HG03025 (cell line): ENCODE results near the gene TAS2R41.

Experiments
- ATAC-seq: cut with Tn5 transposase; IDR thresholded peaks from one replicate; pipeline ENCODE4 v1.9.1; 2021; ENCODE audit warnings: mild to moderate bottlenecking, moderate library complexity; ENCODE audit not compliant: unreplicated experiment, low FRiP score

Gene TAS2R41

DNA sequence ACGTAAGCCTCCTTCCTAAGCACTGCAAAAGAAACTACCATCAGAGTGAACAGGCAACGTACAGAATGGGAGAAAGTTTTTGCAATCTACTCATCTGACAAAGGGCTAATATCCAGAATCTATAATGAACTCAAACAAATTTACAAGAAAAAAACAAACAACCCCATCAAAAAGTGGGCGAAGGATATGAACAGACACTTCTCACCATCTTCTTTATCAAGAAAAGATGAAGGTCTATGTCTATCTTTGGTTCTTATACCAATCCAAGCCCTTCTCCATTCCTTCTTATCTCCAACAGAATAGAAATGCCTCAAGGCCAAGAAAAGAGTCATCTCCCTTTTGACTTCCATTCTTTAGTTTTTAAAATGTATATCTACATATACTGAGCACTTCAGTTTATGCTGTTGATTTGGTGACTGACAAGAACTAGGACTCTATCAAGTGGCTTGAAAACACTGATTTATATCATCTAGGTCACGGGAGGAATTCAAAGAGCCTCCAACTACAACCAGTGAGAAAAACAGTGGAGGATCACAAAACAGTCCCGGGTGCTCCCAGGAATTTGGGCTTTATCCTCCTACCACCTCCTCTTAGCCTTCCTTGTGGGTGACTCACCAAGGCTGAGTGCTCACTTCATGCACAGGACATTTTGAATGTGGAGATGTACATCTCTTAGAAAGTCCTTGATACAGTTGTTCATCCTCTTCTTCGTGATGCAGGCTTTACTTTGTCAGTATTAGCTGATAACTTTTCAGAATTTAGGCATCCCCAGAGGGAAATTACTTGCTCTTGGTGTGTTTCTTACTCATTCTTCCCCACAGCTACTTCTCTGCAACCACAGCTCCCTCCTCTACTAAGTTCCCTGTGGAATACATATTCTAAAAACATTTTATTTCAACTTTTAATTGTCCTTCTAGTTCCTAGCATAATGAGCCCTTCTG is 15.4 kb downstream of the TAS2R41 start:
- no peak for ATAC-seq

DNA sequence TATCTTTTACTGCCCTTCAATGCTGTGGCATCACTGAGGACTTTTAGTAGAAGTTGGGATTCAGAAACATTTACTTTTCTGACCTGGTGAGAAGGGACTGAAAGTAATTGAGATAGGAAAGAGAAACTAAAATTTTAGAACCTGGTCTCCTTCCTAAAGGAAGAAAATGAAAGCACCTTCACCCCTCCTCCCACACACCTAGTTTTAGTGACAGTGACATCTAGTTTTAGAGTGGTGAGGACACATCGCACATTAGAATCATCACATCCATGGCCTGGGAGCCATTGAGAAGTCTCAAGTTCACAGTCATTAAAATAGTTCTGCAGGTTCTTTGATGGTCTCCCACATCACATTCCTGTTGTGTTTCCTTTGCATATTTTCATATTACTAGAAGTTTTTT is 16.1 kb downstream of the TAS2R41 start:
- no peak for ATAC-seq

DNA sequence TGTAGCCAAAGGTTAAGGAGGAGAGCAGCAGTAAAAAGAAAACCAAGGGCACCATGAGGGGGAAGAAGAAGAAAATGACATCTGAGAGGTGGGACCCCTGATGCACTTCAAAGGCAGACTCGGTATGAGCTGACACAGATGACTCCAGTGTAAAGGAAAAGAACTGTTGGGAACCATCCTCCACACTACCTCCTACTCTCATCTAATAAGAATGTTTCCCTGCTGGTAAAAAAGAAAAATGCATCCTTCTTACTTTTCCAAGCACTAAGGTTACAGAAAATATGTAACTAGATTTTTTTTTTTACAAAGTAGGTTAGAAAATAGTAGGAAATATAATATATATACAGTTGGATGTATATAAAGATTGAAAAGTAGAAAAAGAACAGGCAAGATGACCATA is 16.9 kb downstream of the TAS2R41 start:
- ATAC-seq, result no peak

DNA sequence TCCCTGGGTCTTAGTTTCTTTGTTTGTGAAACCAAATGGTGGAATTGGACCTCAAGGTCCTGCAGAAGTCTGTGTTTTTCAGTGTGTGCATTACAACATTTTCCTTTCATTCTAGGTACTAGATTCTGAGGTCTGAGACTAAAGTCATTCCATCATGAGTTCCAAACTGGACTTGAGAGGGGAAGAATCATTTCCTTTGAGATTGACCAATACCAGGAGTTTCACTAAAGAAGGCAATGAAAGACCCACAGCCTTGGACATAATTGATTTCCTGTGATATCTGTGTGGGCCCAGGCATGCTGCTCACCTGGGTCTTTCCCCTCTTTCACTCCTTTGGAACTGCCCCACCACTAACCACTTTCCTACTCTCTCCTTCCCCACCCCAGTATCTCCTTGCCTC is 18.2 kb downstream of the TAS2R41 start:
- ATAC-seq, result no peak

DNA sequence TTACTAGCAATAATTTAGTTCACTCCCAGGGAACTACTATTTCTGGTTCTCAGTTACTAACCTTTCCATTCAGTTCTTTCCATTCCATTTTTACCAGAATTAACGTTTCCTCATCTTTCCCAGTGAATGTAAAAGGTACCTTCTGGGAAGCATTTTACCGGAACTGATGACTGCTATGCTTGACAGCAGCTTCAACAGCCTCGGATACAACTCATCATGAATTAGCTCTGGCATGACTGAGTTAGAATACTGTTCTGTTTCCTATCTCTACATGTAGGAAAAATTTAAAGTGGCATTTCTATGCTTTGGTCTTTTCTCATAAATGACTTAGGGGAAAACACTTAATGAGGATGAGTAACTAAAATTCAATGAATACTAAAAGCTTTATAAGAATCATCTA is 18.6 kb downstream of the TAS2R41 start:
- no peak for ATAC-seq

DNA sequence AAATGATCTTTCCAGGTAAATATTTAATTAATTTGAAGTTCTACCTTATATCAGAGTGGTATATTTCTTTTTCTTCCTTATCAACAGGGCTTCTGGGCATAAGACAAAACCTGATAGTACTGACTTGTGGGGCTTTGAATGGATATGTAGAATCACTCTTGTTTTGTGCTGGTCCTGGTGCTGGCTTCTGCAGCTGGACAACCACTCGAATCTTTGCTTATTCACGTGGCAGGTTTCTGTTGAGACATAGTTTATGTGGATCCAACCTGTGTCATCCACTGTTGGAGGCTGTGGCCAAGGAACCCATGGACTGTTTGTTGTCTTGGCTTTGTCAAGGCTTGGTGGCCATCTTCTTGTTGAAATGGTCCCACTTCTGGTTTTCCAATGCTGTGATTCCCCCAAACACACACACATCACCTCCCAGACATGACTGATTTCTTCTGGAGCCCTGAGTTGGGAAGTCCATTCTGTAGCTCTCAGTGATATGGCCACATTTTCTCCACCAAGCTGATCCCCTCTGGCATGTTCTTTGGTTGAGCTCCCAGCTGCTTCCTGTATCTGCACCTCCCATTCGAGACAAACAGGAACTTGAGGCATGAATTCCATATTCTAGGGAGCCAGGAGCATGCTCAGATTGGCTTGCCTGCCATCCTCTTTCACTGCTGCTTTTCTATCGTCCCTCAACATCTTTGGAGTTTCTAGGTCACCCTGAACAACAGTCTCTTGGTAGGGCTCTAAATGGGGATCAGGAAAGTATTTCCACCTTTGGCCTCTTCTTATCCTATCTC is 19.5 kb downstream of the TAS2R41 start:
- ATAC-seq, result no peak

DNA sequence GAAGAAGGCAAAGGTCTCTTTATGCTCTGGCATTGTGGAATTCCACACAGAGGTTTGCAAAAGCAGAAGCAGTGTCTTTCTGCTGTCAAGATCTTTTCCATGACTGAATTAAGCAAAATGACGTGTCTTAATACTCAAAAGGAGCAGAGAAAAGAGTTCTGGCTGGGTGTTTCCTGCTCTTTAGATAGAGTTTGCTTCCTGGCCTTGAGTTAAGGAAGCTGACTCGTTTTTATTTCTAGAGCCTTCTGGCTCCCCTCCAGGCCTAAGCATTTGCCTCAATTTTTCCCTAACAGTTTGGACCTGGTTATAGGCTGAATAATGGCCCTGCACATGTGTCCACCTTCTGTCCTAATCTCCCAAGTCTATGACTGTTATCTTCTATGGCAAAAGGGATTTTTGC is 21.6 kb downstream of the TAS2R41 start:
- no peak for ATAC-seq

DNA sequence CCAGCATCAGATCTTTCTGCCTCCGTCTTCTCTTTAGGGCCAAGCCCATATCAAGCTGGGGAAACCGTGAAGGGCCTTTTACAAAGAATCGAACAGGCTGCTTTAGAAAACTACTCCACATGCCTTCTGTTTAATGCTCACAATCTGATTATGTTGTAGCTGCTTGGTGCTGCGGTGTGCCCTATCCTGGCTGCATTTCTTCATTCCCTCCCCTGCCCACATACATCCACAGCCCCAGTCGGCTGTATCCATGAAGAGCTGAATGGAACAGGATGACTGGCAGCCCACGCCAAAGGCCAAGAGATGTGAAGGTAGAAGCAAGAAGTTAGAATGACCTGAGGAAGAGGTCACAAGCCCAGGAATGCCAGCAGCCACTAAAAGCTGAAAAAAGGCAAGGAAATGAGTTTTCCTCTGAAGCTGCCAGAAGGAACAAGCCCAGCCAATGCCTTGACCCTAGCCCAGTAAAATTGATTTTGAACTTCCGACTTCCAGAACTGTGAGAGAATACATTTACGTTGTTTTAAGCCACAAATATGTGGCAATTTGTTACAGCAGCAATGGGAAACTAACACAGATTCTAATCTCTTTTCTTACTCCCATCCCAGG is 22.2 kb downstream of the TAS2R41 start:
- no peak for ATAC-seq

DNA sequence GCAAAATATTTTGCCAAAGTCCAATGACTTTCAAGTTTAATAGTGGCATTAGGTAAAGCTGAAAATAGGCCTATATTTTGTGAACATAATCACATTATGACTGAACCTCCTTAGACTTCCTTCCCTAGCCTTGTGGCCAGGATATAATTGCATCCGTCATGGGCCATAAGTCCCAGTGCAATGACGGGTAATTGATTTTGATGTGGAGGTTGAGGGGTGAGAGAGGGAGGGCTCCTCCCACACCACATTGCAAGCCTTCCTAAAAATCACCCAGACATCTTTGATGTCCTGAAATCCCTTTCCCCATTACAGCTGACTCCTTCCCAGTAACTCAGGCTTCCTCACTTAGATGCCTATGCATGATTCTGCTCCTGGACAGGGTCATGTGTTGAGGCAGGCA is 25.6 kb downstream of the TAS2R41 start:
- no peak for ATAC-seq

DNA sequence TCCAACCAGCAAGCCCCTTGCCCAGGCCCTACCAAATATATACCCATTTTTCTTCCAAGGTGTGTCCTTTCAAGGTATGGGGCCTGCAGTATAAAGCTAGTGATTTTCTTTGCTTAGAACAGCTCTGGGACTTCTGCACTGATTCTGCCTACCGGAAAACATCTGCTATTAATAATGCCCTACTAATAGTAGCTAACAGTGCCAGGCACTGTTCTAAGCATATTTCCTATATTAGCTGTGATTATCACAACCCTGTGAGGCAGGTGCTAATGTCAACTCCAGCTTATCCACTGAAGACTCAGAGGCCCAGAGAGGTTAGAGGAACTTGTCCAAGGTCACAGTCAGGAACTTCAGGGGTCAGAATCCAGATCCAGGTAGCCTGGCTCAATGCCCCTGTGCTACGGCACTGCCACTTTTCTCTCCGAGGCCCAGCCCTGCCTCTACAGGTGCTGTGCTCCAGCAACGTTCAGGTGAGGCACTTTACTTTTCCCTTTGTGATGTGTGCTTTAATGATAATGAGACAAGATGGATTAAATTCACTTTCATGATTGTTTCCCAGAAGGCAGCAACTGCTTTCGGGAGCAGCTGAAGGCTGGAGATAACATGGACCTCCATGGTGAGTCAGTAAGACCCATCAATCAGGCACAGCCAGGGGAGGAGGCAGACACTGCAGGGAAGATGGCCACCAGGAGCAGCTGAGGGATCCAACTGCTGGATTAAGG is 26.7 kb downstream of the TAS2R41 start:
- ATAC-seq, result no peak

DNA sequence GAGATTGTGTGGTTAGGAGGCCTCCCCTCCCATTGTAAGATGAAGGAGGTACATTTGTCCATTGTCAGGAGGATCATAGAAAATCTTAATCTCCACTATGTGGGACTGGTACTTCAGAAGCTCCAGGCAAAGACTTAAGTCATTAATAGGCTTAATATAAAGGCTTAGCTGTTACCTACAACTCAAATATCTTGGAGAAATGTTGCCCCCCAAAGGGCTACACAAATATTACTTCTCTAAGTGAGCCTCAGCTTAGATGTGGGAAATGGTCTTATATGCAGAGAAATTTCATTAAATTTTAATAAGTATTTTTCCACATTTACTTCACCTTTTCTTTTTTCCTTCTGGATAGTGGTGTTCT is 27.2 kb downstream of the TAS2R41 start:
- ATAC-seq, result no peak

DNA sequence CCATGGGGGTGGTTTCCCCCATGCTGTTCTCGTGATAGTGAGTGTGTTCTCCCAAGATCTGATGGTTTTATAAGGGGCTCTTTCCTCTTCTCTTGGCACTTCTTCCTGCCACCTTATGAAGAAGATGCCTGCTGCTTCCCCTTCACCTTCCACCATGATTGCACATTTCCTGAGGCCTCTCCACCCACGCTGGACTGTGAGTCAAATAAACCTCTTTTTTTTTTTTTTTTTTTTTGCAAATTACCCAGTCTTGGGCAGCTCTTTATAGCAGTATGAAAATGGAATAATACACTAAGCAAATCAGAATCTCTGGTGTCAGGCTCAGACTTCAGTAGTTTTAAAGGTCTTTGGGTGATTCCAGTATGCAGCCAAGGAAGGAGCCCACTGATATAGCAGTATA is 28.2 kb downstream of the TAS2R41 start:
- ATAC-seq, result no peak

DNA sequence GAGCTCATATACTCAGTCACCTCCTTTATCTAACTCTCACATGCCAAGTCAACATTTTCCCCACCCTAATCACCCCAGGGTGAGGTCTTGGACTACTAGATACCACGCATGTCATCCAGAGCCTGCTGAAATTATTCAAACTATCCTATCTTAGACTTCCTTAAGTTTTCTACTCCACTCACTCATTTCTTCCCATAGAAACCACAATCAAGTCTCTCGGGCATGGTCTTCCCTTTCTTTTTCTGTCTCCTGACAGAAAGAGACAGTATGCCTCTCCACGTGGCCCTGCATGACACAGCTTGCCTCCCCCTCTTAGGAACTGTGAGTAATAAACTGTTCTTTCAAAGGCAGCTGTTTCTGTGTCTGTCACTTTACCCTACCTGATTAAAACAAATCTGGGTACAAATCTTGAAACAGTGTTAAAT is 29.4 kb downstream of the TAS2R41 start:
- ATAC-seq, result no peak

DNA sequence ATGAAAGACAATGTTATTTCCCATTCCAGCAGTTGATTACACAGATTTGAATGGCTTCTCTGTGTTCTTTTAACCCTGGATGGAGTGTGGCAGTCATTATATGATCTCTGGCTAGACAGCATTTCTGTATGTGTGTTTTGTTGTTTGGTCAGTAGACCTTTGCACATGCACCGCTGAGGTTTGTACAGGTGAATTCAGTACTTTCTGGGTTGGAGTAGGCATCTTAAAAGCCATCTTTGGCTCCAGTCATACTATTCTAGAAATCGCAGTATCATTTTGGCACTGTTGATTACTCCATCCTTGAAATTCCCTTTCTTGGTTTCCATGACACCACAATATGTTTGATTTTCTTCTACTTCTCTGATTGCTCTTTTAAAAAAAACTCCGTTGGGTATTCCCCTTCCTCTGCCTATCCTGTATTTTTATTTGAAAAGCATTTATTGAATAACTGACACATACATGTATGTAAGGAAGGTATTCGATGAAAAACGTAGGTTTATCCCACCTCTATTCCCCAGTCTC is 29.9 kb downstream of the TAS2R41 start:
- ATAC-seq, result no peak

DNA sequence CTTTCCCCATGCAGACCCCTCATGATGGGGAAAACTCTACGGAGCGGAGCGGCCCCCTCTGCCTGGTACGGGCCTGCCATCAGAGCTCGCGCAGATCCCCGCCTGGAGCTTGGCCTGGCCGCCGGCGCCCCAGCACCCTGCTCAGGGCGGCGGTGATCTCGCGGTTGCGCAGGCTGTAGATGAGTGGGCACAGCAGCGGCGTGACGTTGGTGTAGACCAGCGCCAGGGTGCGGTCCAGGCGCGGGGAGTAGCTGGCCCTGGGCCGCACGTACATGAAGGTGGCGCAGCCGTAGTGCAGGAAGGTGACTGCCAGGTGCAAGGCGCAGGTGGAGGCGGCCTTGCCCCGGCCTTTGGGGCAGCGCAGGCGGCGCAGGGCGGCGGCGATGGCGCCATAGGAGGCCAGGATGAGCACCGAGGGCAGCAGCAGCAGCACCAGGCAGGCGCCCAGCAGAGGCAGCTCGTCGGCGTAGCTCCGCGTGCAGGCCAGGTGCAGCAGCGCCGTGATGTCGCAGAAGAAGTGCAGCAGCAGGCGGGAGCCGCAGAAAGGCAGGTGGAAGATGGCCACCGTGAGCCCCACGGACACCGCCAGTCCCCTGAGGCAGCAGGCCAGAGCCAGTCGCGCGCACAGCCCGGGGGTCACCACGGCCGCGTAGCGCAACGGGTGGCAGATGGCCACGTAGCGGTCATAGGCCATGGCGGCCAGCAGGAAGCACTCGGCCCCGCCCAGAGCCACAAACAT is 33.4 kb downstream of the TAS2R41 start:
- ATAC-seq, result no peak

DNA sequence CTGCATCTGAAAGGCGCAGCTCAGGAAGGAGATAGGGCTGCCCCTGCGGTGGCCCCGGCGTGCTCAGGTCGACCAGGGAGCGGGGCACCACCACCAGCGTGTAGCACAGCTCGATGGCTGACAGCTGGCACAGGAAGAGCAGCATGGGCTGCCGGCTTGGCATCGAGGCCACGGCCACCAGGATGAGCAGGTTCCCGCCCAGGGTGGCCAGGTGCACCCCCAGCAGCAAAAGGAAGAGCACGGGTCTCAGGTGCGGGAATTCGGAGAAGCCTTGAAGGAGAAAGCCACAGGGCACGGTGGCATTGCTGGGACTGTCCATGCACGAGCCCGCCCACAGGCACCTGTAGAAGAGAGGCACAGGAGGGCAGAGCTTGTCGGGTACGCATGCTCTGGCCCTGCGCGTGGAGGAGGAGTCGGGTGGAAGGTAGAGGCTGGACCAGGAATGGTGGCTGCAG is 33.9 kb downstream of the TAS2R41 start:
- ATAC-seq, result no peak

DNA sequence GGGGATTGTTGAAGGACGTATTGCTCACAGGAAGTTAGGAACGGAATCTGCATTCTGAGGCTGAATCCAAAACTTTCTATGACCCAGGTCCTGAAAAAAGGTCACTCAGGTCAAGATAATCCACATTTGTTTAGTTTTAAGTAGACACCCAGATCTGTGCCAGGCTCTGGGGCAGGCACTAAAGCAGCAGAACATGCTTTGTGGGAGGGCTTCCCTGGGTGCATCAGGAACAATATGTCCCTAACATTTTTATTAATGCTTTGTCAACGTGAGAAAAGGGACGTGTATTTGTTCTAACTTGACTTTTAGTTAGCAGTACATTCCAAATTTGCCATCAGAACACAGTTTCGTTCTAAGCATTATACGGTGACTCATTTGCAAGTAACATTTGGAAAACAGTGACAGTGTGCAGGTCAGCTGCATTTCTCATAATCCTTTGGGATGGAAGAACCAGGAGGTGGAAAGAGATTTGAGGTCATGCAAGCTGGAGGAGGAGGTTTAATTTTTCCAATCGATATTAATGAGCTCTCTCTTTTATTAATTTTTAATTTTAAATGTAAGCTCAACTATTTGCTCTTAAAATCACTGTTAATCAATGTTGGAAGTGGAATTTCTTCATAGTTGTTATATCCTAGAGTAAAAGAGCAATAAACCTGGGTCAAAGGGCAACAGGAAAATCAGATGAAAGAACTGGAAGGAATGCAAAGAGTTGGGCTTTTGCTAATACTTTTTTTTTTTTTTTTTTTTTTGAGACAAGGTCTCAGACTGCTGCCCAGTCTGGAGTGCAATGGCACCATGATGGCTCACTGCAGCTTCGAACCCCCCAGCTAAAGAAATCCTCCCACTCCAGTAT is 35.0 kb downstream of the TAS2R41 start:
- ATAC-seq, result no peak

DNA sequence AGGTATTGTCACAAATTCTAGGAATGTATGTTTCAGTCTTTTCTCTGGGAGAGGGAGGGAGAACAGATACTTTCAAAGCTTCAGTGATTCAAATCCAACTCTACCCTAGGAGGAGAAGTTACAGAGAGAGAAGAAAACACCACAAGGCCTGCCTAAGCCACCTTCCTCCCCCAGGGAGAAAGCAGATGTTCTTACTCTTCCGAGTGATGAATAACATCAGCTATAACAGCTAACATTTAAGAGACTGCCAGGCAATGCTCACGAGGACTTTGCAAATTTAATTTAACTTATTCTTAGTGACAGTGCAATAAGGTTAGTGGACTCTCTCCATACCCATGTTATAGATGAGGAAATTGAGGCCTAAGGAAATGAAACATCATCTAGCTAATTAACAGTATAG is 36.8 kb downstream of the TAS2R41 start:
- ATAC-seq, result no peak
